Measurements from ENCODE around the gene MAML1.

Gene MAML1

GRCh38 chr5:179795863-179796833, 63.5 kb downstream of the MAML1 start:
- TF ChIP-seq BACH2 (CRISPR knock-in tag; IDR thresholded peaks at IDR 0.05; ENCODE audit: borderline replicate concordance), result no peak
- 0 out of 2 replicates have a peak, but pooled peaks have one; percentile 68 for TF ChIP-seq GLIS3 (CRISPR knock-in tag; IDR thresholded peaks at IDR 0.05)
- TF ChIP-seq, protein P1, sequence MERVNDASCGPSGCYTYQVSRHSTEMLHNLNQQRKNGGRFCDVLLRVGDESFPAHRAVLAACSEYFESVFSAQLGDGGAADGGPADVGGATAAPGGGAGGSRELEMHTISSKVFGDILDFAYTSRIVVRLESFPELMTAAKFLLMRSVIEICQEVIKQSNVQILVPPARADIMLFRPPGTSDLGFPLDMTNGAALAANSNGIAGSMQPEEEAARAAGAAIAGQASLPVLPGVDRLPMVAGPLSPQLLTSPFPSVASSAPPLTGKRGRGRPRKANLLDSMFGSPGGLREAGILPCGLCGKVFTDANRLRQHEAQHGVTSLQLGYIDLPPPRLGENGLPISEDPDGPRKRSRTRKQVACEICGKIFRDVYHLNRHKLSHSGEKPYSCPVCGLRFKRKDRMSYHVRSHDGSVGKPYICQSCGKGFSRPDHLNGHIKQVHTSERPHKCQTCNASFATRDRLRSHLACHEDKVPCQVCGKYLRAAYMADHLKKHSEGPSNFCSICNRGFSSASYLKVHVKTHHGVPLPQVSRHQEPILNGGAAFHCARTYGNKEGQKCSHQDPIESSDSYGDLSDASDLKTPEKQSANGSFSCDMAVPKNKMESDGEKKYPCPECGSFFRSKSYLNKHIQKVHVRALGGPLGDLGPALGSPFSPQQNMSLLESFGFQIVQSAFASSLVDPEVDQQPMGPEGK (CRISPR knock-in tag; IDR thresholded peaks at IDR 0.05; ENCODE audit: borderline replicate concordance), result 0 out of 2 replicates have a peak, but pooled peaks have one; percentile 38
- TF ChIP-seq OSR1 (CRISPR knock-in tag; IDR thresholded peaks at IDR 0.05), result no peak
- ATAC-seq, result peak; percentile 88

DNA sequence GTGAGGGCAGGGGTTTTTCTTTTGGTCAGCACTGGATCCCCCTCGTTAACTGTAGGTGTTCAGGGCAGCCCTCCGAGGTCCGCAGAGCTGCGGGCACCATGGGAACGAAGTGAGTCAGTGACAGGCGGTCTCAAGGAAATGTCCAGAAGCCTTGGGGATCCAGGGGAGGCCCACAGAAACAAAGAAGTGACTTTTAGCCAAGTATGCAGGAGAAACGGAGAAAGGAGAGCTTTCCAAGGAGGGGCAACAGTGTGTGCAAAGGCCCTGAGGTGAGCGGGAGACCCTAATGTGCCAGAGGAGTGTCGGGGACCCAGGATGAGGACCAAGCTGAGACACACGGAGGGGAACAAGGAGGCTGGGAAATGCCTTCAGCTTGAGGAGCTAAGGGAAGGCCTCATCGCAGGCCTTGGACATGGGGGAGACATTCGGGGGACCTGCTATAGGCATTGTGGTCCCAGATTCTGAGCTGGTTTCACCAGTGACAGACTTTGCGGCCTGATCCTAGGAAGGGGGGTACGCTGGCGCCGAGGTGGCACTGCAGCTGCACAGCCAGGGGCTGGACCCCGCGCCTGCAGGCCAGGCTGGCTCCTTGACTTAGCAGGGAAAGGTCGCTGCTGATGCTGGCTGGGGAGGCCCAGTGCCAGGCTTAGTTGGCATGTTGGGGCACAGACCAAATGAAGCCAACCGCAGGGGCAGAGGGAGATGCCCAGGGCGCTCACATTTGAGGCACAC, 64.4 kb downstream of the MAML1 start:
- ATAC-seq, result no peak
- TF ChIP-seq ZNF70 (CRISPR knock-in tag; IDR thresholded peaks at IDR 0.05) (no peak), OSR1 (CRISPR knock-in tag; IDR thresholded peaks at IDR 0.05) (no peak), TSHZ2 (CRISPR knock-in tag; IDR thresholded peaks at IDR 0.05) (no peak), TOX (CRISPR knock-in tag; IDR thresholded peaks at IDR 0.05; ENCODE audit: borderline replicate concordance) (no peak), ZFP30 (CRISPR knock-in tag; IDR thresholded peaks at IDR 0.05) (no peak), ZFP3 (CRISPR knock-in tag; IDR thresholded peaks at IDR 0.05) (no peak), ZC3H10 (CRISPR knock-in tag; IDR thresholded peaks at IDR 0.05) (no peak), PPARA (CRISPR knock-in tag; IDR thresholded peaks at IDR 0.05; ENCODE audit: borderline replicate concordance) (no peak), ARNTL (CRISPR knock-in tag; IDR thresholded peaks at IDR 0.05; ENCODE audit: borderline replicate concordance, low read depth) (no peak), TCF4 (CRISPR knock-in tag; IDR thresholded peaks at IDR 0.05; ENCODE audit: borderline replicate concordance) (no peak)

DNA sequence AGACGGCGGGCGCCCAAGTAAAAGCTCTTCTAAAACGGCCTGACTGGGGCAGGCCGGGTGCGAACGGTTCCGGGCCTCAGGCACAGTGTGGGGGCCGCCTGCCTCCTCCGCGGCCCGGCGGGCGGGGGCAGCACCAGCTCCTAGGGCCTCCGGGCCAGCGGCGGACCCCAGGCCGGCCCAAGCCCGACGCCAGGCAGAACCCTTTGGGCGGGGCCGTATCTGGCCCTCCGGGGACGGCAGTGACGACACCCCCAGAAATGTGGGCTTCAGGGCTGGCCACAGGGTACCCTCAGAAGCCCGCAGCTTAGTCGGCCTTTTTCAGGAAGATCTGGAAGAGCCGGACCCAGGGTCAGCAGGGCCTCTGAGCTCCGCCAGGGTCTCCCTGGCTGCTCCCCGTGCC, 65.1 kb downstream of the MAML1 start:
- no peak for ATAC-seq
- TF ChIP-seq ZNF8 (CRISPR knock-in tag; IDR thresholded peaks at IDR 0.05) (no peak), ZFP3 (CRISPR knock-in tag; IDR thresholded peaks at IDR 0.05) (no peak), TOX (CRISPR knock-in tag; IDR thresholded peaks at IDR 0.05; ENCODE audit: borderline replicate concordance) (no peak), ZFP30 (CRISPR knock-in tag; IDR thresholded peaks at IDR 0.05) (no peak), ZC3H10 (CRISPR knock-in tag; IDR thresholded peaks at IDR 0.05) (no peak), PPARA (CRISPR knock-in tag; IDR thresholded peaks at IDR 0.05; ENCODE audit: borderline replicate concordance) (no peak), RARB (CRISPR knock-in tag; IDR thresholded peaks at IDR 0.05) (no peak)
- TF ChIP-seq, protein P2, sequence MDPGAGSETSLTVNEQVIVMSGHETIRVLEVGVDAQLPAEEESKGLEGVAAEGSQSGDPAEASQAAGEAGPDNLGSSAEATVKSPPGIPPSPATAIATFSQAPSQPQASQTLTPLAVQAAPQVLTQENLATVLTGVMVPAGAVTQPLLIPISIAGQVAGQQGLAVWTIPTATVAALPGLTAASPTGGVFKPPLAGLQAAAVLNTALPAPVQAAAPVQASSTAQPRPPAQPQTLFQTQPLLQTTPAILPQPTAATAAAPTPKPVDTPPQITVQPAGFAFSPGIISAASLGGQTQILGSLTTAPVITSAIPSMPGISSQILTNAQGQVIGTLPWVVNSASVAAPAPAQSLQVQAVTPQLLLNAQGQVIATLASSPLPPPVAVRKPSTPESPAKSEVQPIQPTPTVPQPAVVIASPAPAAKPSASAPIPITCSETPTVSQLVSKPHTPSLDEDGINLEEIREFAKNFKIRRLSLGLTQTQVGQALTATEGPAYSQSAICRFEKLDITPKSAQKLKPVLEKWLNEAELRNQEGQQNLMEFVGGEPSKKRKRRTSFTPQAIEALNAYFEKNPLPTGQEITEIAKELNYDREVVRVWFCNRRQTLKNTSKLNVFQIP (CRISPR knock-in tag; IDR thresholded peaks at IDR 0.05; ENCODE audit: borderline replicate concordance, low read depth), result no peak

- no peak for ATAC-seq
- no peak for TF ChIP-seq ZNF70 (CRISPR knock-in tag; IDR thresholded peaks at IDR 0.05)
- TF ChIP-seq TSHZ2 (CRISPR knock-in tag; IDR thresholded peaks at IDR 0.05), result no peak
- TF ChIP-seq ISL1 (CRISPR knock-in tag; IDR thresholded peaks at IDR 0.05), result no peak
- TF ChIP-seq CSDC2 (CRISPR knock-in tag; IDR thresholded peaks at IDR 0.05), result no peak
- TF ChIP-seq ZFP3 (CRISPR knock-in tag; IDR thresholded peaks at IDR 0.05), result no peak
- no peak for TF ChIP-seq SNAI2 (CRISPR knock-in tag; IDR thresholded peaks at IDR 0.05)
- no peak for TF ChIP-seq ARNTL (CRISPR knock-in tag; IDR thresholded peaks at IDR 0.05; ENCODE audit: borderline replicate concordance, low read depth)
- TF ChIP-seq ZFP30 (CRISPR knock-in tag; IDR thresholded peaks at IDR 0.05), result no peak
- TF ChIP-seq ZC3H10 (CRISPR knock-in tag; IDR thresholded peaks at IDR 0.05), result no peak
- TF ChIP-seq, protein P1 (CRISPR knock-in tag; IDR thresholded peaks at IDR 0.05; ENCODE audit: borderline replicate concordance), result no peak
- no peak for TF ChIP-seq OSR1 (CRISPR knock-in tag; IDR thresholded peaks at IDR 0.05)
- TF ChIP-seq ESRRG (CRISPR knock-in tag; IDR thresholded peaks at IDR 0.05), result no peak
- no peak for TF ChIP-seq TCF4 (CRISPR knock-in tag; IDR thresholded peaks at IDR 0.05; ENCODE audit: borderline replicate concordance)
- no peak for TF ChIP-seq ZNF565 (CRISPR knock-in tag; conservative IDR thresholded peaks at IDR 0.05; ENCODE audit: low read depth)
- no peak for TF ChIP-seq PPARA (CRISPR knock-in tag; IDR thresholded peaks at IDR 0.05; ENCODE audit: borderline replicate concordance)
Observed at GRCh38 chr5:179798144-179798770, 65.6 kb downstream of the MAML1 start.

Measured in SK-N-SH treated with all-trans-retinoic acid at 6 μM for 48 hours (cell line).